GM23338 (cell line): Measurements from ENCODE around the gene PDXK. TPM values are rescaled to one million over a fixed set of nuclear protein-coding genes. Genes with fewer than 3 reads are reported as not detected.

Source experiments
- ATAC-seq: fragments of 200-7000 bp; cut with Tn5 transposase; 3 replicates; pipeline ENCODE4 v1.9.1; 2020
- DNase-seq: peaks from one replicate; pipeline ENCODE4 v3.0.0-alpha.2; 2015; ENCODE audit warnings: low spot score
- H2AFZ ChIP-seq: fragments of 200-600 bp; sonication (generic); 2 replicates; pipeline ENCODE4 v1.8.0; 2016; ENCODE audit warnings: antibody characterized with exemption, mild to moderate bottlenecking, moderate library complexity
- H3F3A ChIP-seq: fragments of 200-600 bp; sonication (generic); replicated peaks from 2 replicates; pipeline ENCODE4 v1.8.0; 2017; ENCODE audit warnings: antibody characterized with exemption, mixed run types, low read depth
- H3K27ac ChIP-seq: fragments of 200-600 bp; sonication (generic); 2 replicates; pipeline ENCODE4 v1.6.1; 2016; ENCODE audit warnings: low read depth
- H3K27me3 ChIP-seq: fragments of 200-600 bp; sonication (generic); 2 replicates; pipeline ENCODE4 v1.8.0; 2016; ENCODE audit warnings: mild to moderate bottlenecking, mixed run types, moderate library complexity; ENCODE audit not compliant: insufficient read depth
- H3K36me3 ChIP-seq: fragments of 200-600 bp; sonication (generic); 2 replicates; pipeline ENCODE4 v1.8.0; 2016; ENCODE audit warnings: mild to moderate bottlenecking; ENCODE audit not compliant: insufficient read depth
- H3K4me1 ChIP-seq: fragments of 200-600 bp; sonication (generic); 2 replicates; pipeline ENCODE4 v1.8.0; 2016; ENCODE audit warnings: mild to moderate bottlenecking, moderate library complexity; ENCODE audit not compliant: insufficient read depth
- H3K4me2 ChIP-seq: fragments of 200-600 bp; sonication (generic); 2 replicates; pipeline ENCODE4 v1.7.1; 2017; ENCODE audit warnings: mixed run types
- H3K4me3 ChIP-seq: fragments of 200-600 bp; sonication (generic); 2 replicates; pipeline ENCODE4 v1.6.1; 2016; ENCODE audit warnings: mixed run types
- H3K79me2 ChIP-seq: fragments of 200-600 bp; sonication (generic); replicated peaks from 2 replicates; pipeline ENCODE4 v1.8.0; 2017; ENCODE audit warnings: mild to moderate bottlenecking; ENCODE audit not compliant: insufficient read depth
- H3K9me2 ChIP-seq: fragments of 200-600 bp; sonication (generic); 2 replicates; pipeline ENCODE4 v1.8.0; 2017; ENCODE audit not compliant: insufficient read depth
- H4K20me1 ChIP-seq: fragments of 200-600 bp; sonication (generic); replicated peaks from 2 replicates; pipeline ENCODE4 v1.8.0; 2017; ENCODE audit warnings: mild to moderate bottlenecking; ENCODE audit not compliant: insufficient read depth
- H3K27ac Mint-ChIP-seq: 2 replicates; pipeline ENCODE4 v1.8.0; 2020; ENCODE audit warnings: inconsistent platforms, mild to moderate bottlenecking, moderate library complexity, mixed read lengths
- H3K27me3 Mint-ChIP-seq: 3 replicates; pipeline ENCODE4 v1.8.0; 2022; ENCODE audit warnings: low read depth, mild to moderate bottlenecking, moderate library complexity, mixed read lengths, inconsistent platforms; ENCODE audit not compliant: insufficient read depth, poor library complexity
- H3K36me3 Mint-ChIP-seq: 3 replicates; pipeline ENCODE4 v1.8.0; 2021; ENCODE audit warnings: low read depth, mild to moderate bottlenecking, inconsistent platforms, moderate library complexity, mixed read lengths
- H3K4me1 Mint-ChIP-seq: 3 replicates; pipeline ENCODE4 v1.8.0; 2020; ENCODE audit warnings: mild to moderate bottlenecking, inconsistent platforms, mixed read lengths
- H3K4me3 Mint-ChIP-seq: 3 replicates; pipeline ENCODE4 v1.8.0; 2021; ENCODE audit warnings: moderate library complexity, mild to moderate bottlenecking, inconsistent platforms, mixed read lengths
- H3K9me3 Mint-ChIP-seq: 3 replicates; pipeline ENCODE4 v1.8.0; 2020; ENCODE audit warnings: moderate library complexity, mild to moderate bottlenecking, inconsistent platforms, mixed read lengths
- CREB1 ChIP-seq: fragments of 250-450 bp; sonication (Bioruptor Pico); IDR thresholded peaks from 2 replicates; pipeline ENCODE4 v1.5.0; 2020; ENCODE audit warnings: low read depth, mild to moderate bottlenecking, moderate library complexity
- CTCF ChIP-seq, 2 experiments: fragments of 200-600 bp in 1 of 2; sonication (generic) in 1 of 2; conservative IDR thresholded peaks; 2 replicates each; pipeline versions ENCODE4 v1.5.1 to v1.6.1; 2016 to 2017; ENCODE audit warnings: antibody characterized with exemption in 2 of 2, low read depth in 2 of 2, mild to moderate bottlenecking in 2 of 2, moderate library complexity in 1 of 2
- ETS1 ChIP-seq: IDR thresholded peaks from 2 replicates; pipeline ENCODE4 v1.6.1; 2016; ENCODE audit warnings: antibody characterized with exemption
- EZH2 ChIP-seq: fragments of 200-600 bp; sonication (generic); IDR thresholded peaks from one replicate; pipeline ENCODE4 v1.8.0; 2017; ENCODE audit warnings: antibody characterized with exemption, mild to moderate bottlenecking, low read depth; ENCODE audit not compliant: unreplicated experiment
- NANOG ChIP-seq: IDR thresholded peaks from 2 replicates; pipeline ENCODE4 v1.6.1; 2016; ENCODE audit warnings: antibody characterized with exemption, borderline replicate concordance
- POLR2AphosphoS5 ChIP-seq: IDR thresholded peaks from 2 replicates; pipeline ENCODE4 v1.6.1; 2016; ENCODE audit warnings: antibody characterized with exemption, low read depth
- REST ChIP-seq: IDR thresholded peaks from one replicate; pipeline ENCODE4 v1.6.1; 2018; ENCODE audit warnings: antibody characterized with exemption; ENCODE audit not compliant: unreplicated experiment
- ZNF331 ChIP-seq: fragments of 250-450 bp; sonication (Bioruptor Pico); IDR thresholded peaks from 2 replicates; pipeline ENCODE4 v1.5.0; 2020; ENCODE audit warnings: low read depth, mild to moderate bottlenecking, moderate library complexity
- polyA plus RNA-seq: library from polyadenylated mRNA; unstranded; fragments of >200 nt; fragmentation: Nextera tagmentation; extraction: Ambion mirVana; gene quantifications from 2 replicates; pipeline ENCODE4 v1.2.1, GENCODE V29; 2016
- total RNA-seq: library from RNA; depleted of rRNA; stranded (reverse); fragments of >200 nt; shearing (Covaris generic); gene quantifications from 2 replicates; pipeline ENCODE4 v1.2.3, GENCODE V29; 2014

Gene PDXK
- total and polyA plus RNA-seq, 2 experiments from 2014 or later: 53.2 to 66.3 TPM

- TF ChIP-seq NANOG: no peak
- no peak for TF ChIP-seq REST
- no peak for TF ChIP-seq CREB1 (CRISPR knock-in tag)
- TF ChIP-seq POLR2AphosphoS5: no peak
- no peak for TF ChIP-seq ETS1
- TF ChIP-seq EZH2: no peak
Measured at GRCh38 chr21:43775190-43775589, 56.3 kb downstream of the PDXK start (continued).

- Histone ChIP-seq H3F3A (peaks cover 11% of the 10 kb centered on the region; the same call in 1 of the 2 replicates), H3K27ac (no peak within 1 kb of the TSS), H3K4me2 (peak within 1 kb of the TSS; percentile 92), H3K36me3 (peaks cover 5% of the 10 kb centered on the region), H4K20me1 (no peaks in the 10 kb centered on the region), H3K9me2 (no peaks in the 10 kb centered on the region), H3K79me2 (peaks cover 16% of the 10 kb centered on the region), H2AFZ (peak within 1 kb of the TSS; percentile 87; the same call in 1 of the 2 replicates), H3K4me1 (peaks cover 25% of the 10 kb centered on the region), H3K4me3 (peak within 1 kb of the TSS; percentile 94), H3K27me3 (no peaks in the 10 kb centered on the region)
- no peak for TF ChIP-seq ZNF331 (CRISPR knock-in tag)
- TF ChIP-seq CREB1 (CRISPR knock-in tag): 0 out of 2 replicates have a peak, but pooled peaks have one; percentile 33
- TF ChIP-seq CTCF (conservative IDR thresholded peaks at IDR 0.05; ENCODE audit: low read depth in 2 of 2): peak in 1 of 2 experiments; percentile 13; a peak in 1 of 4 replicates
- peak; percentile 90 for TF ChIP-seq POLR2AphosphoS5
- ATAC-seq (peak; percentile 70), DNase-seq (peak; percentile 85)
- peak within 1 kb of the TSS; percentile 91 for H3K4me3 Mint-ChIP-seq
- peaks cover 47% of the 10 kb centered on the region for H3K4me1 Mint-ChIP-seq
- H3K27me3 Mint-ChIP-seq: peaks cover 29% of the 10 kb centered on the region
- H3K9me3 Mint-ChIP-seq: no peaks in the 10 kb centered on the region; the same call in 2 of the 3 replicates
- peaks cover 27% of the 10 kb centered on the region for H3K36me3 Mint-ChIP-seq
- no peak within 1 kb of the TSS for H3K27ac Mint-ChIP-seq
Measured at GRCh38 chr21:43775795-43776430, 57.0 kb downstream of the PDXK start, which contains the start of gene CSTB. Gene CSTB, minus strand, starts transcription at chr21:43776308. Its CDS starts 39 bp downstream, at chr21:43776269.
